ENCODE results near the gene KMT2C.

DNA sequence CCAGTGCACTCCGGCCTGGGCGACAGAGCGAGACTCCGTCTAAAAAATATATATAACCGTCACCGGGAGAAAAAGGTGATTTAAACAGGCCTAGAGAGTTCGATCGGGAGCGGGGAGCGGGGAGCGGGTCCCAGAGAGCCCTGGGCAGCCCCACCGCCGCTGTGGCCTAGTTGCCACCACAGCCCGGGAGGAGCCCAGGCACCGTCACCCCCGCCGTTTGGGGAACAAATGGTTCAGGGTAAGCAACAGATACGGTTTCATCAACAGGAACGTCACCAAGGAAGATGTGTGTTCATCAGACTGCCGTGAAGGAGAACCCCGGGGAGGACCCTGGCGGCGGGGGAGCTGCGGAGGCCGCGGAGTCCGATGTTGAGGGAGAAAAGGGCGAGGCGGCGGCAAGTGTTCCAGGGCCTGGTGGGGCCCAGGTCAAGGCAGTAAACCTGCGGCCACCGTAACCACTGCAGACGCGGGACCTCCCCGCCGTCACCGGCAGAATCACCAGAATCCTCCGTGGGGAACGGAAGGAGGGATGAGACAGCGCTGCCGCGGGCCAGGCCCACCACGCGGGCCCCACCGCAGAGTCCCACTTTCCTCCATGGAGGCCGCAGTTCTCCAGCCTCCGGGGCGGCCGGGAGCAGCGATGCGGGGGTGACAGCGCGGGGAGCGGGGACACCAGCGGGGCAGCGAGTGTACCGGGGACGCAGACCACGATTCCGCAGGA, 306.9 kb downstream of the KMT2C start:
- TF ChIP-seq ZFP3 (CRISPR knock-in tag; IDR thresholded peaks at IDR 0.05): no peak
- TF ChIP-seq ZNF565 (CRISPR knock-in tag; conservative IDR thresholded peaks at IDR 0.05; ENCODE audit: low read depth): no peak
- TF ChIP-seq RARB (CRISPR knock-in tag; IDR thresholded peaks at IDR 0.05): no peak
- no peak for TF ChIP-seq ZNF8 (CRISPR knock-in tag; IDR thresholded peaks at IDR 0.05)
- TF ChIP-seq ISL1 (CRISPR knock-in tag; IDR thresholded peaks at IDR 0.05): no peak
- no peak for TF ChIP-seq ZFP30 (CRISPR knock-in tag; IDR thresholded peaks at IDR 0.05)
- no peak for TF ChIP-seq GLIS3 (CRISPR knock-in tag; IDR thresholded peaks at IDR 0.05)
- TF ChIP-seq, protein P1, sequence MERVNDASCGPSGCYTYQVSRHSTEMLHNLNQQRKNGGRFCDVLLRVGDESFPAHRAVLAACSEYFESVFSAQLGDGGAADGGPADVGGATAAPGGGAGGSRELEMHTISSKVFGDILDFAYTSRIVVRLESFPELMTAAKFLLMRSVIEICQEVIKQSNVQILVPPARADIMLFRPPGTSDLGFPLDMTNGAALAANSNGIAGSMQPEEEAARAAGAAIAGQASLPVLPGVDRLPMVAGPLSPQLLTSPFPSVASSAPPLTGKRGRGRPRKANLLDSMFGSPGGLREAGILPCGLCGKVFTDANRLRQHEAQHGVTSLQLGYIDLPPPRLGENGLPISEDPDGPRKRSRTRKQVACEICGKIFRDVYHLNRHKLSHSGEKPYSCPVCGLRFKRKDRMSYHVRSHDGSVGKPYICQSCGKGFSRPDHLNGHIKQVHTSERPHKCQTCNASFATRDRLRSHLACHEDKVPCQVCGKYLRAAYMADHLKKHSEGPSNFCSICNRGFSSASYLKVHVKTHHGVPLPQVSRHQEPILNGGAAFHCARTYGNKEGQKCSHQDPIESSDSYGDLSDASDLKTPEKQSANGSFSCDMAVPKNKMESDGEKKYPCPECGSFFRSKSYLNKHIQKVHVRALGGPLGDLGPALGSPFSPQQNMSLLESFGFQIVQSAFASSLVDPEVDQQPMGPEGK (CRISPR knock-in tag; IDR thresholded peaks at IDR 0.05; ENCODE audit: borderline replicate concordance): no peak
- no peak for TF ChIP-seq BACH2 (CRISPR knock-in tag; IDR thresholded peaks at IDR 0.05; ENCODE audit: borderline replicate concordance)
